Keratinocyte (primary cell): ENCODE measurements around the gene CACHD1. TPM values are rescaled to one million over a fixed set of nuclear protein-coding genes. Genes with fewer than 3 reads are reported as not detected.

Source experiments
- DNase-seq: peaks from one replicate; pipeline ENCODE4 v3.0.0-alpha.2; 2011; ENCODE audit warnings: low read depth, missing footprints, low spot score
- FAIRE-seq: peaks from 2 replicates; lab custom pipeline; 2011; peaks lifted over from hg19 to GRCh38; lab: Jason Lieb, UNC
- H2AFZ ChIP-seq: 2 replicates; pipeline ENCODE4 v1.6.0; 2012; ENCODE audit warnings: low read length, control low read depth, inconsistent platforms; ENCODE audit not compliant: control insufficient read depth
- H3K27ac ChIP-seq: 2 replicates; pipeline ENCODE4 v1.5.1; 2011; ENCODE audit warnings: low read length; ENCODE audit not compliant: control insufficient read depth, insufficient read depth
- H3K27me3 ChIP-seq: 3 replicates; pipeline ENCODE4 v1.6.0; 2011; ENCODE audit warnings: low read length; ENCODE audit not compliant: control insufficient read depth, insufficient read depth; ENCODE audit errors: extremely low read depth
- H3K36me3 ChIP-seq, 2 experiments: 2 replicates in 1 of 2; 3 replicates in 1 of 2; pipeline ENCODE4 v1.5.1; 2011; ENCODE audit warnings: low read length in 2 of 2, mild to moderate bottlenecking in 1 of 2; ENCODE audit not compliant: control insufficient read depth in 2 of 2, insufficient read depth in 2 of 2; ENCODE audit errors: extremely low read depth in 1 of 2
- H3K4me1 ChIP-seq: 3 replicates; pipeline ENCODE4 v1.5.1; 2011; ENCODE audit warnings: low read length; ENCODE audit not compliant: control insufficient read depth, insufficient read depth; ENCODE audit errors: extremely low read depth
- H3K4me2 ChIP-seq: 3 replicates; pipeline ENCODE4 v1.6.0; 2011; ENCODE audit warnings: low read depth, low read length; ENCODE audit not compliant: control insufficient read depth, insufficient read depth; ENCODE audit errors: extremely low read depth
- H3K4me3 ChIP-seq, 3 experiments: fragments of 200-600 bp in 1 of 3; sonication (generic) in 1 of 3; 2 replicates in 2 of 3; 3 replicates in 1 of 3; pipeline ENCODE4 v1.5.1; 2011 to 2016; ENCODE audit warnings: low read length in 3 of 3, mild to moderate bottlenecking in 3 of 3, control low read depth in 2 of 3, inconsistent platforms in 1 of 3, low read depth in 1 of 3, mixed read lengths in 1 of 3, mixed run types in 1 of 3, moderate library complexity in 1 of 3; ENCODE audit not compliant: control insufficient read depth in 2 of 3, insufficient read depth in 2 of 3; ENCODE audit errors: extremely low read depth in 1 of 3
- H3K79me2 ChIP-seq: 2 replicates; pipeline ENCODE4 v1.6.0; 2012; ENCODE audit warnings: low read length; ENCODE audit not compliant: control insufficient read depth, insufficient read depth
- H3K9ac ChIP-seq: 3 replicates; pipeline ENCODE4 v1.6.0; 2011; ENCODE audit warnings: low read length; ENCODE audit not compliant: control insufficient read depth, insufficient read depth; ENCODE audit errors: extremely low read depth
- H3K9me1 ChIP-seq: 3 replicates; pipeline ENCODE4 v1.6.0; 2011; ENCODE audit warnings: low read length; ENCODE audit not compliant: control insufficient read depth, insufficient read depth; ENCODE audit errors: extremely low read depth
- H3K9me3 ChIP-seq: 2 replicates; pipeline ENCODE4 v1.5.1; 2012; ENCODE audit warnings: low read depth, low read length; ENCODE audit not compliant: control insufficient read depth
- H4K20me1 ChIP-seq: 3 replicates; pipeline ENCODE4 v1.6.0; 2011; ENCODE audit warnings: low read length; ENCODE audit not compliant: control insufficient read depth, insufficient read depth; ENCODE audit errors: extremely low read depth
- CTCF ChIP-seq, 3 experiments: IDR thresholded peaks in 1 of 3; conservative IDR thresholded peaks in 1 of 3; optimal IDR thresholded peaks in 1 of 3; 2 replicates in 2 of 3; 3 replicates in 1 of 3; pipeline versions ENCODE3 to v1.5.1; 2011; ENCODE audit warnings: low read length in 3 of 3, mild to moderate bottlenecking in 3 of 3, moderate library complexity in 2 of 3, control low read depth in 1 of 3, inconsistent platforms in 1 of 3; ENCODE audit not compliant: insufficient read depth in 2 of 3; ENCODE audit errors: extremely low read depth in 1 of 3
- EZH2 ChIP-seq: IDR thresholded peaks from one replicate; pipeline ENCODE4 v1.6.1; 2012; ENCODE audit warnings: inconsistent platforms, mild to moderate bottlenecking, low read length, moderate library complexity
- dilution Hi-C: fragments of 300-500 bp; cut with MboI; formaldehyde crosslinking; loops from one replicate; pipeline ENCODE4 v1.7.0; 2020; ENCODE audit warnings: low sequenced_read_pairs; ENCODE audit not compliant: extremely low pct_ligation_motif_present
- polyA plus RNA-seq, 5 experiments: library from polyadenylated mRNA; depleted of rRNA in 3 of 5; stranded (reverse) in 3 of 5; stranded (forward) in 1 of 5; unstranded in 1 of 5; fragments of >200 nt; gene quantifications; 1 replicate in 1 of 5; 2 replicates in 3 of 5; 3 replicates in 1 of 5; pipeline versions ENCODE4 v1.2.1 to v1.2.3, GENCODE V29; 2011 to 2012; ENCODE audit warnings: missing spikeins in 2 of 5, low read depth in 1 of 5, low replicate concordance in 1 of 5

CACHD1 gene
- polyA plus RNA-seq, 1 donor (not counting 4 experiments of a cell fraction or from before 2014, with no cell fraction given) = 2.4 TPM

GRCh38 chr1:64575881-64576676, 106.2 kb downstream of the CACHD1 start:
- no peak overlapping the region for H3K4me2 ChIP-seq
- TF ChIP-seq EZH2 (no peak), CTCF (optimal IDR thresholded peaks at IDR 0.05 in 1 of 3, IDR thresholded peaks at IDR 0.05 in 1 of 3, conservative IDR thresholded peaks at IDR 0.05 in 1 of 3; ENCODE audit: extremely low read depth in 1 of 3, insufficient read depth in 2 of 3, low read length in 3 of 3) (no peak)
- no peaks in the 10 kb centered on the region for H3K9me3 ChIP-seq
- H2AFZ ChIP-seq = no peak overlapping the region
- H3K36me3 ChIP-seq = no peaks in the 10 kb centered on the region
- H3K79me2 ChIP-seq = no peaks in the 10 kb centered on the region
- no peaks in the 10 kb centered on the region for H3K9me1 ChIP-seq
- H3K27me3 ChIP-seq = no peaks in the 10 kb centered on the region
- no peaks in the 10 kb centered on the region for H4K20me1 ChIP-seq
- no peak overlapping the region for H3K27ac ChIP-seq
- dilution Hi-C loops = no loop called here
- no peak overlapping the region for H3K9ac ChIP-seq
- DNase-seq (no peak), FAIRE-seq (no peak)
- H3K4me1 ChIP-seq = no peaks in the 10 kb centered on the region
- no peak overlapping the region for H3K4me3 ChIP-seq

GRCh38 chr1:64578270-64578973, 108.5 kb downstream of the CACHD1 start:
- dilution Hi-C loops = no loop called here
- H3K9me1 ChIP-seq = no peaks in the 10 kb centered on the region
- FAIRE-seq (no peak), DNase-seq (no peak)
- no peaks in the 10 kb centered on the region for H3K4me1 ChIP-seq
- H3K9ac ChIP-seq = no peak overlapping the region
- H4K20me1 ChIP-seq = no peaks in the 10 kb centered on the region
- TF ChIP-seq EZH2 (no peak), CTCF (optimal IDR thresholded peaks at IDR 0.05 in 1 of 3, IDR thresholded peaks at IDR 0.05 in 1 of 3, conservative IDR thresholded peaks at IDR 0.05 in 1 of 3; ENCODE audit: extremely low read depth in 1 of 3, insufficient read depth in 2 of 3, low read length in 3 of 3) (no peak)
- no peaks in the 10 kb centered on the region for H3K27me3 ChIP-seq
- H3K4me3 ChIP-seq = no peak overlapping the region
- H2AFZ ChIP-seq = no peak overlapping the region
- no peaks in the 10 kb centered on the region for H3K79me2 ChIP-seq
- H3K27ac ChIP-seq = no peak overlapping the region
- no peak overlapping the region for H3K4me2 ChIP-seq
- no peaks in the 10 kb centered on the region for H3K36me3 ChIP-seq
- no peaks in the 10 kb centered on the region for H3K9me3 ChIP-seq
